Measurements from ENCODE around the gene KRTAP10-4.

KRTAP10-4 gene

DNA sequence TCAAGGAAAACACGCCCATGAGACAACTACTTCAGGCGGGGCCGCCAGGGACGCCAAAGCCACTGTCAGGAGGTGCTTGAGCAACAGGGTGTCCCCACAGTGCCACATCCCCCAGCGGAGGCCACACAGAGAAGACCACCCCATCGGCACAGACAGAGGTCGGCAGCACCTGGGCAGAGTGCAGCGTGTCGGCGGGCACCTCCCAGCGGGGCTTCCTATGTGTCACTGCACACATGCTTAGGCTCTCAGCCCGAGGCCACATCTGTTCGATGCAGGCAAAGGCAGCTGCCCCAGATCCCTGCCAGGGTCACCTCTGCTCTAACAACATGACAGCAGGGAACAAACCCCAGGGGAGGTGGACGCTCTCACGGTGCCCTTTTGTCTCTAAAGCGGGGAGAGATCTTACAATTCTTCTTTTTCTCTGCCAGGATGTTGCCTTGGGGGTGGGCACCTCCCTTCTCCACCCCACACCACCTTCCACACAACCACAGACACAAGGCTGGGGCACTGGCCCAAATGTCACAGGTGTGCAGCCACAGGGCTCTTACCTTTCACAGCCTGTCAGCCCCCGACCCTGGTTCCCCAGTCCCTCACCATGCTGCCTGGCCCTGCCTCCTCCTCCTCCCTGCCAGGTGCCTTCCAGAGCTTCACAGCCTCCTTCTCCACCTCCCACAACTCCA is 42.5 kb downstream of the KRTAP10-4 start:
- no peak for DNase-seq (ENCODE audit: low read depth in 2 of 2, low spot score in 1 of 2)

DNA sequence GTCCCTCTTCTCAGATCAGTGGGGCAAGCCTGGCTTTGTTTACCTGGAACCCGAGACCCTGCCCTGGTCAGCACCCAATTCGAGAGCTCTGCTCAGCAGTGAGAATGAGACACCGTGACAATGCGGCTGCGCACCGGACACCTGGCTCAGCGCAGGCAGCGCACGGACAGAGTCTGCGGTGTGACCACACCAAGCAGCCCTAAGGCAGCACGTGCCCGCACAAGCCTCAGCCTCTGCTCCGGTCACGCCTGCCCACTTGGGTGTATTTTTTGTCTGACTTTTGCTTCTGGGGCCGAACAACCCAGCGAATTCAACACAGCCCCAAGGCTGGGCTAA is 43.0 kb downstream of the KRTAP10-4 start:
- DNase-seq (ENCODE audit: low read depth in 2 of 2, low spot score in 1 of 2): no peak

DNA sequence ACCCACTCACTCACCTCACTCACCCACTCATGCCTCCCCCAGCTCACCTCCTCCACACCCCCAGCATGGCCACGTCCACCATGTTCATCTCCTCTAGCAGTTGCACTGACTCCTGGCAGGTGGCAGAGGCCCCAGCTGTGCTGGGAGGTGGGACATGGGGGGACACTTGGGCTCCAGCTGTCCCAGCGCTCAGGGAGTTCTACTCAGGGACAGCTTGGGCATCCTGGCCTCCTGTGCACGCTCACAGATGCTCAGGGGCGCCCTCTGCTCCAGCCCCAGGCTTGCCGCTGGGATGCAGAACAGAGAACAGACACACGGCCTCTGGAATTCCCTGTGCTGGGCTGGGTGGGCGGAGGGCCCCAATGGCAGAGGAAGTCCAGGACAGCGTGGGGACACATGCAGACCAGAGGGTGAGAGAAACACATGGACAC is 43.6 kb downstream of the KRTAP10-4 start:
- DNase-seq (ENCODE audit: low read depth in 2 of 2, low spot score in 1 of 2): no peak

DNA sequence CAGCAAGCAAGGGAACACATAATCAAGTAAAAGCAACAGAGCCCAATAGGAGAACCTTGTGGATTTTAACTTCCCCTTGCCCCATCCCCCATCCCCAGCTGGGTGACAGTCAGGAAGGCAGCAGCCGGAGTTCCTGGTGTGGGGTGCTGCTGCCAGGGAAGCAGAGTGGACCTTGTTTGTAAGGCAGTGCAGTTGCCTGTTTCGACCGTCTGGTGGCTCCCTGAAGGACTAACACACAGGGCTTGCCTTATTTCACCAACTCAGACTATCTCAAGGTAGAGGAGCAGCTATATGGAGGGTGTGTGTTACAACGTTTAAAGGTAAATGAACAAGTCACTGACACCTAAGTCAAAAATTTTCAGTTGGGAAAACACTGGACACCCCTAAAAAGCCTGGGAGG is 45.0 kb downstream of the KRTAP10-4 start:
- no peak for DNase-seq (ENCODE audit: low read depth in 2 of 2, low spot score in 1 of 2)

DNA sequence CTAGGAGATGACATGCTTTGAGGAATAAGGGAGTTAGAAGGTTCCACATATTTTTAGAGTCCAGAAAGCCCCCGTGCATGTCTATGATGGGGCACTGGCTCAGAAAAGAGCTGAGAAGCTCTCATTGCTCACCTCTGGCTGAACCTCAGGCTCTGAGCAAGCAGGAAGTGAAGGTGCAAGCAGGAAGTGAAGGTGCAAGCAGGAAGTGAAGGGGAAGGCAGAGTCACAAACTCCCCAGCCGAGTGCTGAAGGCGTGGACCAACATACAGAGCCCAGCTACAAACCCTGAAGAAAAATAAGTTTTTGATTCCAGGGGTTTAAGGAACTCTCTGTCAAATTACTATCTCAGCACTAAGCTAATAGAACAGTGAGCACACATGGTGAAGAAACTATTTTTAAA is 45.4 kb downstream of the KRTAP10-4 start:
- peak in 1 of 2 donors; percentile 34 for DNase-seq (ENCODE audit: low read depth in 2 of 2, low spot score in 1 of 2)

DNA sequence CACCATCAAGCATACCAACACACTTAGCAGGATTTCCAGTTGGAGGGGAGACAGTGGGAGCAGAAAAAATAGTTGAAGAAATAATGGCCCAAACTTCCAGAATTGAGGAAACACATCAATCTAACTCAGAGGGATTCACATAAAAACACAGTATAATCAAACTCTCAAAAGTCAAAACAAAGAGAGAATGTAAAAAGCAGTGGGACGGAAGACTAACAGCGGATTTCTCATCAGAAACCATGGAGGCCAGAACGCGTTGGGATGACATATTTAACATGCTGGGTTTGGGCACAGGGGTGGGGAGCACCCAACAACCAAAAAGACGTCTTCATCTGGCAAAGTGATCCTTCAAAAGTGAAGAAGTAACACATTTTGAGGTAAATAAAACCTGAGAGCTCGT is 46.4 kb downstream of the KRTAP10-4 start:
- no peak for DNase-seq (ENCODE audit: low read depth in 2 of 2, low spot score in 1 of 2)

DNA sequence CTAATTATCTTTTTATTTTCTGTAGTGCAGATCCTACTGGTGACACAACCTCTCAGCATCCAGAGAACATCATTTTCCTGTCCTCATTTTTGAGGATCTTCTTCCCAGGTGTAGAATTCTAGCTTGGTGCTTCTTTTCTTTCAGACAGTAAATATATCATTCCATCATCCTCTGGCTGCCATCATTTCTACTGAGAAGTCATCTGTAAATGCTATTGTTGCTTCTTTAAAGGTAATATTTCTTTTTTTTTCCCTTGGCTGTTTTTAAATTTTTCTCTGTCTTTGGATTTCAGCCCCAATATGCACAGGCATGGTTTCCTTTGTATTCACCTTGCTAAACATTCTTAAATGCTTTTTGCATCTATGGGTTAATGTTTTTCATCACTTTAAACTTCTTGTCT is 50.0 kb downstream of the KRTAP10-4 start:
- no peak for DNase-seq (ENCODE audit: low read depth in 2 of 2, low spot score in 1 of 2)

Data from stimulated activated CD8-positive, alpha-beta memory T cell treated with anti-CD3 and anti-CD28 coated beads, Interleukin-4, amount 100 ng/mL, for 1 hour (primary cell).